GM18508 (cell line): ENCODE measurements around the gene RAB23.
"Not testable (repeated sequence)": the region's sequence is repeated elsewhere in the genome, so short reads cannot be mapped to it uniquely, and the experiment has no call there.

Experiments
- ATAC-seq: cut with Tn5 transposase; IDR thresholded peaks from one replicate; pipeline ENCODE4 v1.9.1; 2021; ENCODE audit warnings: moderate number of reproducible peaks; ENCODE audit not compliant: insufficient read depth, unreplicated experiment

The RAB23 gene

DNA sequence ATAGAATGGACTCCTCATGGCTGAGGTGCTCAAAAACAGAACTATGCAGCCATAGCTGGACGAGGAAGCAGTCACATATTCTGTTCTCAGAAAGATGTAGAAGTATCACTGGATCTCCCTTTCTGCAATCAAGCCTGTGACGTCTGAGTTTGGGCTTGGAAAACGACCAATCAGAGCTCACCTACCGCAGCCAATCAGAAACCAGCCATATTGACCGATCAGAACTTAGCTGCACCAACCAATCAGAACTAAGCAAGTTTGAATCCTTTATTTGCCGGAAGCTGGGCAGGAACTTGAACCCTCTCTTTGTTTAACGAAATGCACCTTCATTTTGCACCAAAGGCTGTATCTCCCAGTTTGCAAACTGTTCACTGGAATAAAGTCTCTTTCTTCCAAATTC lies 21.8 kb upstream of the RAB23 start:
- ATAC-seq = no peak

DNA sequence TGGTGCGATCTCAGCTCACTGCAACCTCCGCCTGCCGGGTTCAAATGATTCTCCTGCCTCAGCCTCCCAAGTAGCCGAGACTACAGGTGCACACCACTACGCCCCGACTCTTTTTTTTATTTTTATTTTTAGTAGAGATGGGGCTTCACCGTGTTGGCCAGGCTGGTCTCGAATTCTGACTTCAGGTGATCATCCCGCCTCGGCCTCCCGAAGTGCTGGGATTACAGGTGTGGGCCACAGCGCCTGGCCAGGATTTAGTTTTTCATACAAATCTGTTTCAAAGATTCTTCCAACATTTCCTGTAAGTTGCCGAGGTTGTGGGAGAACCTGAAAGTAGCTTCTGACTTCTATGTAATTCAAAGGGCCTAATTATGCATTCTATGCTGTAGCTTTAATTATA lies 21.4 kb upstream of the RAB23 start:
- ATAC-seq = not testable (repeated sequence)

DNA sequence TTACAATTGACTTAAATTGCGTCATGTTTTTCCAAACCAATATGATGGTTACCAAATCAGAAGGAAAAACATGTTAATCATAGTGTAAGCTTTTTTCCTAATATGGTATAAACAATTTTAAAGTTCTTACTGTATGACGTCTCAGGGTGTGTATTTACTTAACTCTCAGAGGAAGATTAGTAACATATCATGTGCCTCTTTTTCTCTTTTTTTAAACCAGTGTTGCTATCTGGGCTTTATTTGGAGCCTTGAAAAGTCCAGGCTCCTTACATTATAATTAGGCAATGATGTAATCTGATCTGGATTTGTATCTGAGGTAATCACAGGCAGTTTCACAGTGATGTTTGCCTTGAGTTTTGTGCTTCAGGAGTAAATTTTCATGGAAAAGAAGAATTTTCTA lies 20.4 kb upstream of the RAB23 start:
- no peak for ATAC-seq

DNA sequence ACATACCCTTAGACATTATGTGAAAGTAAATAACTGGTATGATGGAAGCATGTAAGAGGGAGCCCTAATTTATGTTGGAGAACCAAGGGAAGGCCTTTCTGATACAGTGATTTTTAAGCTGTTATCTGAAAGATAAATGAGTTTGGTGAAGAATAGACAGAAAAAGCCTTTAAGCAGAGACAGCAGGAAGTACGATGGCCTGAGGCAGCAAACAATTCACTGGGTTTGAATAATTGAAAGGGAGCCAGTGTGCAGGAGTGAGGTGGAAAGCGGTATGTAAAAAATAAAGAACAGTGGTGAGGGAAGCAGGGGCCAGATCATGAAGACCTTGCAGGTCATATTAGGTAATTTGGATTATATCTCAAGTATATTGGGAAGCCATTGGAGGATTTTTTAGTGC lies 4.1 kb upstream of the RAB23 start:
- no peak for ATAC-seq

DNA sequence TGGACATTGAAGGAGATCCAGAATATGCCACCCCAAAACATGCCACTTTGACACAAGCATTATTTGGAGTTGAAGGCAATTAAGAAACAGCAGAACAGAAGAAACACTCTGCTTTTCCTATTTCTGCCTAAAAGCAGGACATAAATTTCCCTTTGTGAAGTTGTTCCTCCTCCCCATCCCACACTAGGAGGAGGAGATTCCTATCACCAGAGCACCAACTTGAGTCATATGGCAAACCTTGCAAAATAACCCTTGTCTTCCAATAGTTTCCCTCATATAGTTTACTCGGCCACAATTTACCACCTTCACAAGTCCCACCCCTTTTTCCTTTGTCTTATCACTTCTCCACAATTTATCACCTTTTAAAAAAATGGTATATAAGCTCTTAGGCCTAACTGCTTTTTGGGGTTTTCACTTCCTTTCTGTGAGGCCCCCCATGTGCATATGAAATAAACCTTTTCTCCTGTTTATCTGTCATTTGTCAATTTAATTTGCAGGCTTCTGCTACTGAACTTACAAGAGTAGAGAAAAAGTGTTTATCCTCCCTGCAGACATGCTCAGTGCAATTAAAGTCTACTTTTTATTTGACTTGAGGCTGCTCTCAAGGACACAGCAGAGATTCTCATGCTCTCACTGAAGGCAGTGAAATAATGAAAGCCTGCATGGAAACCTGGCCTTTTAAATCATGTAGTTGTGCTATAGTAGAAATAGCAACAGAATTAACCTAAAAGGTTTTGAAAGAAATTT lies 2.8 kb upstream of the RAB23 start:
- no peak for ATAC-seq

DNA sequence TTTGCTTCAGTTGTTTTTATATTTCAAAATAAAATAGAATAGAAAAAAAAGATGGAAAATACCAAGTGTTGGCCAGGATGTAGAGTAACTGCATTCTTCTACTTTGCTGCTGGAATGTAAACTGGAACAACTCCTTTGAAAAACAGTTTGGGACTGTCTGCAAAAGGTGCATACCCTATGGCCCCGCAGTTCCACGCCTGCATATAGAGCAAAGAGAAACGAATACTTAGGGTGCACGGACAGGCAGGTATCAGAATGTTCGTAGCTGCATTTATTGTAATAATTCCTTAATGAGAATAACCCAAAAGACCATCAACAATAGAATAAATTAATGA lies 603 bp upstream of the RAB23 start:
- no peak for ATAC-seq

DNA sequence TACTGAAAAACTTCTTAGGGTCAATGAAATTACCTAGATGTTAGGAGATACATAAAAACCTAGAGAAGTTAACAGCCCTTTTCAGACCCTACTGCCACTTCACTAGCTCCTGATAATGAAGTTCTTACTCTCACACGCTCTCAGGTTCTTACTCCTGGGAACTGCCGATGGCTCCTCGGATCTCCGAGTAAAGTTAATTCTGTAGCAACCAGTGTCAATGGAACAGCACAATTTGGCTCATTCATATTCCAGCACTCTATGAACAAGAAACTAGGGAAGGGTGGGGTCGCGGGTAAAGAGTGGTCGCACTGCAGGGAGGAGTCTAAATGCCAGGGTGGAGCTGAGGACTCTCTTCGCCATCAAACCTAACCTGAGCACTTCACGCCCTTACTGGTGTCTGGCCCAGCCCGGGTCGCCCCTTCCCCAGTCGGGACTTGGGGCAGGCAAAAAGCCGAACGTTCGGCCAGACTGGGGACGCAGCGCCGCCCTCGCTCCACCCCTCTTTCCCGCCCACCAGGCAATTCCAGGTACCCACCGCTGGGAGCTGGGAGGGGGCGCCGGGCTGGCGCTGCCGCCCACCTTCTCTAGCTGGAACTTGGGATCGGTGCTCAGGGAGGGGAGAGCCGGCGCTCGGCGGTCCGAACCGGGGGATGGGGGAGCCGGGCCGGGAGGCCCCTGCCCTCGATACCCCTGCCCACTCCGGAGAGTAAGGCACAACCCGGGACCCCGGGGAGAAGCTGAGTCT lies 744 bp downstream of the RAB23 start:
- peak; percentile 21 for ATAC-seq

DNA sequence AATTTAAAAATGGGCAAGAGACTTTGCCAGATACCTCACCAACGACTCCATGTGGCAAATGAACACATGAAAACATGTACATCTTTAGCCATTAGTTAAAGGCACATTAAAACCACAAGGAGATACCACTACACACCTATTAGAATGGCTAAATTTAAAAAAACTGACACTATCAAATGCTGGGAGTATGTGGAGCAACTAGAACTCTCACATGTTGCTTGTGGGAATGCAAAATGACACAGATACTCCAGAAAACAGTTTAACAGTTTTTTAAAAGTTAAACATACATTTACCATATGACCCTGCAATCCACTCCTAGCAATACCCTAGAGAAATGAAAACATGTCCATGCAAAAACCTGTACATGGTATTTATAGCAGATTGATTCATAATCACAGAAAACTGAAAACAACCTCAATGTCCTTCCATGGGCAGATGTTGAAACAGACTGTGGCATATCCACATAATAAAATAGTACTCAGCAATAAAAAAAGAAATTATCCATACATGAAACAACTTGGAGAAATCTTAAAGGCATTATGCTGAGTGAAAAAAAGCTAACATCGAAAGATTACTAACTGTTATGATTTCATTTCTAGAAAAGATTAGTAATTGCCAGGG lies 1.9 kb downstream of the RAB23 start:
- no peak for ATAC-seq

DNA sequence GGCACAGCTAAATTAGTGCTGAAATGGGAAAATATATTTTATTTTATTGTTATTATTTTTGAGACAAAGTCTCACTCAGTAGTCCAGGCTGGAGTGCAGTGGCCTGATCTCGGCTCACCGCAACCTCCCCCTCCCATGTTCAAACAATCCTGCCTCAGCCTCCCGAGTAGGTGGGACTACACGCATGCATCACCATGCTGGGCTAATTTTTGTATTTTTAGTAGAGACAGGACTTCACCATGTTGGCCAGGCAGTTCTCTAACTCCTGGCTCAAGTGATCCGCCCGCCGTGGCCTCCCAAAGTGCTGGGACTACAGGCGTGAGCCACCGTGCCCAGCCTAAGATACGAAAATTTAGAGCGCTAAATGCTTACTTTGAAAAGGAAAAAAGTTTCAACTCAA lies 4.8 kb downstream of the RAB23 start:
- ATAC-seq = no peak

DNA sequence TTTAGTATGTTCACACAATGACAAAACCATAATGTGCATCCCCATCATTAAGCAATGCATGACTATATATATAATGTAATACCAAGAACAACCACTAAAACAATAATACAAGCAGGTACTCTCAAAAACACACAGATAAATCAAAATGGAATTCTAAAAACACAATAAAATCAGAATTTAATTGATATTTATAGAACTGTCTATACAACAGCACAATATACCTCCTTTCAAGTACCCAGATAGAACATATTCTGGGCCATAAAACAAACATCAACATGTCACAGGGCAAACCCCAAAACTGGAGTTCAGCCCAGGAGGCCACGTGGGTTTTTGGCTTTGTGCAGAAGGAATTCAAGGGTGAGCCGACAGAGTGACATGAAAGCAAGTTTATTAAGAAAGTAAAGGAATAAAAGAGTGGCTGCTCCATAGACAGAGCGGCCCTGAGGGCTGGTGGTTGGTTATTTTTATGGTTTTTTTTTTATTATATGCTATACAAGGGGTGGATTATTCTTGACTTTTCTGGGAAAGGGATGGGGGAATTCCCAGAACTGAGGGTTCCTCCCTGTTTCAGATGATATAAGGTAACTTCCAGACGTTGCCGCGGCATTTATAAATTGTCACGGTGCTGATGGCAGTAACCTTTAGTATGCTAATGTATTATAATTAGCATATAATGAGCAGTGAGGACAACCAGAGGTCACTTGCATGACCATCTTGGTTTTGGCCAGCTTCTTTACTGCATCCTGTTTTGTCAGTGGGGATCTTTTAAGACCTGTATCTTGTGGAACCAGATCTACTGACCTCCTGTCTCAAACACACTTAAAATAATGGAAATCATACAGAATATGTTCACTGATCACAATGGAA lies 5.6 kb downstream of the RAB23 start:
- no peak for ATAC-seq

DNA sequence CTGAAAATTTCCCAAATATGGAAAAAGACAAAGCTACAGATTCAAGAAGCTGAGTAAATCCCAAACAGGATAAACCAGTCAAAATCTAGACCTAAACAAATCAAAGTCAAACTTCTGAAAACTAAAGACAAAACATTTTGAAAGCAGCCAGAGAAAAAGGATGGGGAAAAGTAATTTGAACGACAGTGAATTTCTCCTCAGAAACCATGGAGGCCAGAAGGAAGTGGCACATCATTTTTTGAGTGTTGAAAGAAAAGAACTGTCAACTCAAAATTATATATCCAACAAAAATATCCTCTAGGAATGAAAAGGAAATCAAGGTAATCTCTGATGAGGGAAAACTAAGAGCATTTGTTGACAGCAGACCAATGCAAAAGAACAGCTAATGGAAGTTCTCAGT lies 6.8 kb downstream of the RAB23 start:
- ATAC-seq = no peak

DNA sequence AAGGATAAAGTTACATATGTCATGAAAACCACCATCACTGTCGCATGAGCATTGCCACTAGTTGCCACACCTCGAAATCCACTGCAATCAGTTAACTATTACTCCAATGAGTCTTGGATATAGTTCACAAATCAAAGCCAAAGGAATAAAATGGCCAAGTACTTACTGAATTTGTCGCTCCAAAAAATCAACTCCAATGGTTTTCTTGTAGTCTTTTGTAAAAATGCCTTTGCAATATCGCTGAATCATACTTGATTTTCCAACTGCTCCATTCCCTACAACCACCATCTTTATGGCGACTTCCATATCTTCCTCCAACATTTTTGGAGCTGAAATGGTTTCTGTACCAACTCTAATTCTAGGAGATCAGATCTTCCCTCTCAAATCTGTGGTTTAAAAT lies 12.0 kb downstream of the RAB23 start:
- no peak for ATAC-seq

DNA sequence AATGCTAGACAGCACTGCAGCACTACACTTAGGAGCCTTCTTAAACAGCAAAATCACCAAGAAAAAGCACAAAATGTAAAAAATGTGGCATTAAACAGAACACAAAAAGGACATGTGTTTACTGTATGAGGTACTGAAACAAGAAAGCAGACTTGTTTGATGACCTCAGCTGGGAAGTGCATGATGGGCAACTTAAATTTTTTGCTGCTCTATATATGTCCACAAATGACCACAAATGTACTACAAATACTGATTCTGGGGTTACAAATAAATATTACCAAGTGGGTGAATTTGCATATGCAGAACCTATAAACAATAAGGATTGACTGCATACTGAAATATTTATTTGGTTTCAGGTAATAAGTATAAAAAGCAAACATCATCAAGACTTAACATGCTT lies 13.1 kb downstream of the RAB23 start:
- ATAC-seq = no peak

DNA sequence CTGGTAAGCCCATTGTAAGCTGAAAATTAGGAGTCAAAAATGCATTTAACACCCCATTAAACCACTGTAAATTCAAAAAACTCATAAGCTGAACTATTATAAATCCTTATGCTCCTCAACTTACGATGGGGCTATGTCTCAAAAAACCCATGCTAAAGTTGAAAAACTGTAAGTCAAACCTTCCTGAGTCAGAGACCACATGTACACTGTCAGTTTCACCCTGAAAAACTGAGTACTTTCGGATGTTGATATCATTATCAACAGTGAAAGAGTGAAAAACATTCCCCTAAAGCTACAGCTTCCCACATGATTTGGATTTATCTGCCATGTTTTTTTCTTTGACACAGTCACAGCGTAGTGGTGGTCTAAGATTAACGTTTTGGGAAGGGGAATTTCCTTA lies 14.2 kb downstream of the RAB23 start:
- ATAC-seq = no peak

DNA sequence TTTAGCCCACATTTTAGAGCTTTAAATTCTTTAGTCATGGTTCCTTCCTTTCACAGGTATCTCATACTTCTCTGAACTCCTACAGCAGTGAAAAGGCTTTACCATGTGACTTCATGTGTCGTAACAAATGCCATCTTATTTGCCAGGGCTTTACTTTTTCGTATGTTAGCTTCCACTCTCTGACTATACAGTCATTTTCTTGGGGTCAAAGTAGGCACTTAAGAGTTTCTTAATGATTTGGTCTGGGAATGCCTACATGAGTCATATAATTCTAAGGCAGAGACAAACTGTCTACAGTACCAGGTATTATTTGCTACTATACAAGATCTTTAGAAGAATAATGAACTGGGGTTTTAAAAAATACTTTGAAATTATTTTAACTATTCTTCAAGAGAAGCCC lies 15.0 kb downstream of the RAB23 start:
- ATAC-seq = no peak

DNA sequence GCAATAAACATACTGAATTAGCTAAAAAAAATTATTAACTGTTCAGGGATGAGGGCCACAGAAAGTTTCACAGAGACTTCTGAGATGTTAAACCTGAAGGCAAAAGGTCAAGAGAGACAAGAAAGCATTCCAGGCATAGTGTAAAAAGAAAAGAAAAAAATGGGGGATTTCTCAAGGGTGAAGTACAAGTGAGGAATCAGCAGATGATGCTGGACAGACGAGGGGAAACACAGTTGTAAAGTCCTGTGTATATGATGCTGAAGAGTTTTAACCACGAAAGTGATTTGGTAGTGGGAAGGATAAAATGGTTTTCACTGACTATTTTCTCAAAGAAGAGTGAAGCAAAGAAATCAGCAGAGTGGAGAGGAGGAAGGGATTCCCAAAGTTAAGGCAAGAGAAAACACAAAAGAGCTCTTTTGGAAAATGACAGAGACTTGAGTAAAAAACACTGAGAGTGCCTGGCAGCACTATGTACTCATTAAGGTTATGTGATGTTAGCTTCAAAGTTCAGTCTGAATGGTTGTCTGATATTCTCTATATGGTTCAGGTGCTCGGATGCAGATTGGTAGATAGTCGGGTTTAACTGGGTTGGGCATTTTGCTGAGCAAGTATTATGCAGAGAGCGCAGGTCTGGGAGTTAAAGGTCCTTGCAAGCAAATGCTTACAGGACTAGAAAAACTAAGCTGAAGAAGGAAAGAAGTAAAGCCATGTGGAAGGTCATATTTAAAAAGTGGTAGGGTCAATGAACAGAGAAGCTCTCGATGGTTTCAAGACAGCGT lies 16.4 kb downstream of the RAB23 start:
- no peak for ATAC-seq

DNA sequence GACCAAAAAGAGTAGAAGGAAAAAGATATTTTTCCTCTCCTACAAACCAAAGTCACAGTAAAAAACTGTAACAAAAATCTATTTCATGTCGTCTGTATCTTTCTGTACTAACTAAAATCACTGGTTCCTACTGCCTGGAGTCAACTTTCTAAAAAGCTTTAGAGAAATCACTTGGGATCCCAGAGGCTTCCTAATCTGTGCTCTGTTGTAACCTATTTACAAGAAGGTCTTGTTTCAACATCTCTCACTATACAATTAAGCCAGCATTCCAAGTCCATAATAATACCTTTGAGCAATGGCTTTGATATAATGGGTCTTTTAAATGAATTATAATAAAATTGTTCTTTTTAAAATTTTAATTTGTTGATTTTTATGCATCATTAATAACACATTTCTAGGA lies 20.4 kb downstream of the RAB23 start:
- no peak for ATAC-seq

DNA sequence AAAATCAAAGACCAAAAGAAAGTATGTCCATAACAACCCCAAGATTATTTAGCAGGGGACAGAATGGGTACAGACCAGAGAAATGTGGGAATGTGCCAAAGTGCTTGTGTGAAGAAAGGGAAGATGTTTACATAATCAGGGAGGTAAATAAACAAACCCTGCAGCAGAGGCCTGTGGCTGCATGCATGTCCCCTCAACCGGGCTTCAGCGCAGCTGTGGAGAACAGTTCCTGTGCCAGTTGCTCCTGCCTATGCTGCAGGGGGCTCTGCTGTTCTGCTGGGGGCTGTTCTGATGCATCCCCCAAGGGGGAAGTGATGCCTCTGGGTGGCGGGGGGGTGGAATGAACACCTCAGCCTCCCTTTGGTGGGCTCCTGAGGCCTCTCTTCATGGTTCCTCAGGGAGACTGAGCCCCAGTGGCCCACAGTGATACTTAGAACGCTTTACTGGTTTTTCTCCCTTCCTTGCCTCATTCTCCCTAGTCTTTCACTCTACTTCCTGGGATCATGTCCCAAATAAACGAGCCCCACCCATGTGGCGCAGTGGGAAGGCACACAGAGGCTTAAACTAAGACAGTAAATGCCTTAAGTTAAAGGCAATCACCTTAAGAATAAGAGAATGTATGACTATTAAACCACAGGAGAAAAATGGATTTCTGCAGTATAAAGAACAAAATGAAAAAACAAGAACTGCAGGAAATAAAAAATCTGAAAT lies 23.0 kb downstream of the RAB23 start:
- no peak for ATAC-seq

DNA sequence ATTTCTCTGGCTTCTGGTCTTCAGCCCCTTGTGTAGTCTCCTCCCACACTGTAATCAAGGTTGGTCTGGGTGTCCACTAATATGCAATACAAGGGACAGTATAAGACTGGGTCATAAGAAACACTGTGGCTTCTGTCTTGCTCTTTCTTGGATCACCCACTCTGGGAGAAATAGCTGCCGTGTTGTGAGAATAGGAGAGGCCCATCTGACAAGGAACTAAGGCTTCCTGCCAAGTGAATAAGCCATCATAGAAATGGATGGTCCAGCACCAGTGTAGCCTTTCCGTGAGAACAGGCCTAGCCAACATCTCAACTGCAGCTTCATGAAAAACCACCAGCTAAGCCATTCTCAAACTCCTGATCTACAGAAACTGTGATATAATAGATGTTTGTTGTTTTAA lies 26.6 kb downstream of the RAB23 start:
- ATAC-seq = no peak
